ENCODE results near the gene INPP5F. TPM values are rescaled to one million over a fixed set of nuclear protein-coding genes. Genes with fewer than 3 reads are reported as not detected.
A peak's percentile ranks its signal among the peaks of the same experiment; 100 is the strongest.

Gene INPP5F
- polyA plus RNA-seq, 1 donor (not counting 4 experiments of a cell fraction or from before 2014, with no cell fraction given), result 21.1 TPM

DNA sequence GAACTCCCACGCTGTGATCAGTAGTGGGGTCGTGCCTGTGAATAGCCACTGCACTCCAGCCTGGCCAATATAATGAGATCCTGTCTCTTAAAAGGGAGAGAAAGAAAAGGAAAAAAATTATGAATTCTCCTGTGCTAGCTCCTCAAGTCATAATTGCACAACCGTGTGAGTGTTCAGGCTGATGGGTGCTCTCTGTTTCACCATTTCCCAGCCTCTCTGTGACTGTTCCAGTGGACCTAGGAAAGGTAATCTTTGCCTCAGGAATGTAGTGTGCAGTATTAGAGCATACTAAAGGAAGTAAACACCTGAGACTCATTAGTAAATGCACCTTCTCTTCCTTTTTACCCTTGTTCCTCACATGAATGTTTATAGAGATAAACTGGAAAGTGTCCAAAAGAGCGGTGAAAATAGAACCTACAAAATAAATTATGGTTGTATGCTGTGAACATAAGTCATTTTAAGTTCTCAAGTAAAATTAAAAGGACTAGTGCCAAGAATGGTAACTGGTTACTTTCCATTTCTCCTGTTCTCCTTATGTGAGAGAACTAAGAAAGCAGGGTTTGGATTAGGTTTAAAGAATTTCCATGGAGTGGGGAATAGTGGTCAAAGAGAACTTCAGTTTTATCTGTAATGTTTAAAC, 42.7 kb downstream of the INPP5F start:
- peak; percentile 69 for FAIRE-seq

DNA sequence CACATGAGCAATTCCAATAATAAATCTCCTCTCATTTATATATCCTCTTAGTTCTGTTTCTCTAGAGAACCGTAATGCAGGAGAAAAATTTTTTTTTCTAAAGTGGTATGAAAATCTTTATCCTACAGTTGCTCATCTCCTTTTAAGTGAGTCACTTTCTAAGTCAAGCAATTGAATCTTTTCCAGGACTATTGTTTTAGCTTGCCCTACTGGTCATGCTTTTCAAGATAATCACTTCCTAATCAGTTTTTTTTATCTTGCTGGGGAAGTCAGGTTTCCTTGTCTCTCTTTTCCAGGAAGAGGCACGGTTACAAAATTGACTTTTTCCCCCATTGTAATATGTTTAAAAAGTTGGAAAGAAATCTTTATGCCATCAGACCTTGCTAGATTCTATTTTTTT, 44.0 kb downstream of the INPP5F start:
- H3K4me3 ChIP-seq (ENCODE audit: control insufficient read depth in 2 of 3, extremely low read depth in 1 of 3, insufficient read depth in 2 of 3, low read depth in 1 of 3, low read length in 3 of 3), result peak overlapping the region in 2 of 3 experiments; percentile 13 to 32
- no peaks in the 10 kb centered on the region for H4K20me1 ChIP-seq (ENCODE audit: control insufficient read depth, extremely low read depth, insufficient read depth, low read length)
- H3K27ac ChIP-seq (ENCODE audit: control insufficient read depth, insufficient read depth, low read length), result peak overlapping the region; percentile 73
- DNase-seq (ENCODE audit: low read depth, low spot score) (peak; percentile 64), FAIRE-seq (peak; percentile 73)
- no peaks in the 10 kb centered on the region for H3K9me3 ChIP-seq (ENCODE audit: control insufficient read depth, low read depth, low read length)
- TF ChIP-seq CTCF (optimal IDR thresholded peaks at IDR 0.05 in 1 of 3, IDR thresholded peaks at IDR 0.05 in 1 of 3, conservative IDR thresholded peaks at IDR 0.05 in 1 of 3; ENCODE audit: extremely low read depth in 1 of 3, insufficient read depth in 2 of 3, low read length in 3 of 3), result no peak
- no peak for TF ChIP-seq EZH2 (IDR thresholded peaks at IDR 0.05; ENCODE audit: low read length)
- H3K9me1 ChIP-seq (ENCODE audit: control insufficient read depth, extremely low read depth, insufficient read depth, low read length), result peaks cover 3% of the 10 kb centered on the region
- peak overlapping the region; percentile 28 for H3K9ac ChIP-seq (ENCODE audit: control insufficient read depth, extremely low read depth, insufficient read depth, low read length)
- peaks cover 0 to 2% of the 10 kb centered on the region in 2 experiments for H3K36me3 ChIP-seq (ENCODE audit: control insufficient read depth in 2 of 2, extremely low read depth in 1 of 2, insufficient read depth in 2 of 2, low read length in 2 of 2)
- H3K27me3 ChIP-seq (ENCODE audit: control insufficient read depth, extremely low read depth, insufficient read depth, low read length), result no peaks in the 10 kb centered on the region
- H3K4me1 ChIP-seq (ENCODE audit: control insufficient read depth, extremely low read depth, insufficient read depth, low read length), result peaks cover 36% of the 10 kb centered on the region
- H3K4me2 ChIP-seq (ENCODE audit: control insufficient read depth, extremely low read depth, insufficient read depth, low read depth, low read length), result peak overlapping the region; percentile 85
- dilution Hi-C loops (cut with MboI; ENCODE audit: extremely low pct_ligation_motif_present, low sequenced_read_pairs), result no loop called here
- H3K79me2 ChIP-seq (ENCODE audit: control insufficient read depth, insufficient read depth, low read length), result peaks cover 13% of the 10 kb centered on the region
- H2AFZ ChIP-seq (ENCODE audit: control insufficient read depth, low read length), result no peak overlapping the region

More for the DNA sequence above, 42.7 kb downstream of the INPP5F start:
- Histone ChIP-seq H3K4me3 (ENCODE audit: control insufficient read depth in 2 of 3, extremely low read depth in 1 of 3, insufficient read depth in 2 of 3, low read depth in 1 of 3, low read length in 3 of 3) (no peak overlapping the region), H3K4me2 (ENCODE audit: control insufficient read depth, extremely low read depth, insufficient read depth, low read depth, low read length) (peak overlapping the region; percentile 24), H4K20me1 (ENCODE audit: control insufficient read depth, extremely low read depth, insufficient read depth, low read length) (no peaks in the 10 kb centered on the region), H2AFZ (ENCODE audit: control insufficient read depth, low read length) (no peak overlapping the region), H3K9me1 (ENCODE audit: control insufficient read depth, extremely low read depth, insufficient read depth, low read length) (peaks cover 3% of the 10 kb centered on the region), H3K9ac (ENCODE audit: control insufficient read depth, extremely low read depth, insufficient read depth, low read length) (no peak overlapping the region), H3K79me2 (ENCODE audit: control insufficient read depth, insufficient read depth, low read length) (peaks cover 13% of the 10 kb centered on the region), H3K36me3 (ENCODE audit: control insufficient read depth in 2 of 2, extremely low read depth in 1 of 2, insufficient read depth in 2 of 2, low read length in 2 of 2) (peaks cover 0 to 2% of the 10 kb centered on the region in 2 experiments), H3K9me3 (ENCODE audit: control insufficient read depth, low read depth, low read length) (no peaks in the 10 kb centered on the region), H3K27me3 (ENCODE audit: control insufficient read depth, extremely low read depth, insufficient read depth, low read length) (no peaks in the 10 kb centered on the region), H3K4me1 (ENCODE audit: control insufficient read depth, extremely low read depth, insufficient read depth, low read length) (peaks cover 36% of the 10 kb centered on the region), H3K27ac (ENCODE audit: control insufficient read depth, insufficient read depth, low read length) (peak overlapping the region; percentile 45)
- dilution Hi-C loops (cut with MboI; ENCODE audit: extremely low pct_ligation_motif_present, low sequenced_read_pairs), result no loop called here
- TF ChIP-seq EZH2 (IDR thresholded peaks at IDR 0.05; ENCODE audit: low read length), result no peak
- no peak for TF ChIP-seq CTCF (optimal IDR thresholded peaks at IDR 0.05 in 1 of 3, IDR thresholded peaks at IDR 0.05 in 1 of 3, conservative IDR thresholded peaks at IDR 0.05 in 1 of 3; ENCODE audit: extremely low read depth in 1 of 3, insufficient read depth in 2 of 3, low read length in 3 of 3)
- no peak for DNase-seq (ENCODE audit: low read depth, low spot score)
